H1 (cell line): ENCODE measurements around the gene FIG4. TPM values are rescaled to one million over a fixed set of nuclear protein-coding genes. Genes with fewer than 3 reads are reported as not detected.

Experiments used
- CTCF ChIA-PET: fragments of 300-600 bp; sonication (Branson Sonifier 250); formaldehyde crosslinking; loops from one replicate; lab custom pipeline; 2021; ENCODE audit not compliant: partially characterized antibody; lab: Charles Lee
- POLR2A ChIA-PET: fragments of 300-600 bp; sonication (Branson Sonifier 250); formaldehyde crosslinking; loops from one replicate; lab custom pipeline; 2021; ENCODE audit warnings: inconsistent platforms; ENCODE audit not compliant: partially characterized antibody; lab: Charles Lee
- DNase-seq, 2 experiments: peaks; one replicate each; pipeline versions ENCODE4 v3.0.0 to v3.0.0-alpha.2; 2010 to 2022; ENCODE audit warnings: low spot score in 2 of 2, low read depth in 1 of 2, mixed read lengths in 1 of 2
- FAIRE-seq: peaks from 2 replicates; lab custom pipeline; 2011; peaks lifted over from hg19 to GRCh38; lab: Jason Lieb, UNC
- H2AFZ ChIP-seq: 2 replicates; pipeline ENCODE4 v1.8.1; 2012; ENCODE audit warnings: low read length, inconsistent platforms
- H2AK5ac ChIP-seq: 2 replicates; pipeline ENCODE4 v1.6.1; 2013; ENCODE audit warnings: low read depth, low read length
- H2BK120ac ChIP-seq: replicated peaks from 2 replicates; pipeline ENCODE3; 2013; ENCODE audit warnings: low read depth, low read length, inconsistent platforms
- H2BK12ac ChIP-seq: 2 replicates; pipeline ENCODE4 v1.6.1; 2013; ENCODE audit warnings: low read depth, low read length
- H2BK15ac ChIP-seq: 2 replicates; pipeline ENCODE4 v1.6.1; 2013; ENCODE audit warnings: low read length
- H2BK20ac ChIP-seq: 2 replicates; pipeline ENCODE4 v1.6.1; 2013; ENCODE audit warnings: low read length
- H2BK5ac ChIP-seq: 2 replicates; pipeline ENCODE4 v1.6.1; 2013; ENCODE audit warnings: low read depth, low read length
- H3K14ac ChIP-seq: 2 replicates; pipeline ENCODE4 v1.6.1; 2013; ENCODE audit warnings: inconsistent platforms; ENCODE audit not compliant: insufficient read length
- H3K18ac ChIP-seq: 2 replicates; pipeline ENCODE4 v1.6.1; 2013; ENCODE audit warnings: low read length; ENCODE audit errors: extremely low read depth
- H3K23ac ChIP-seq: 2 replicates; pipeline ENCODE4 v1.6.1; 2013; ENCODE audit warnings: inconsistent platforms; ENCODE audit not compliant: insufficient read length
- H3K23me2 ChIP-seq: 2 replicates; pipeline ENCODE4 v1.6.1; 2013; ENCODE audit warnings: low read depth, low read length
- H3K27ac ChIP-seq: 2 replicates; pipeline ENCODE4 v1.6.1; 2011; ENCODE audit warnings: low read depth, low read length, inconsistent platforms
- H3K27me3 ChIP-seq, 4 experiments: replicated peaks in 1 of 4; 1 replicate in 1 of 4; 2 replicates in 3 of 4; pipeline versions ENCODE4 v1.6.1 to v1.8.1; 2011 to 2013; ENCODE audit warnings: low read length in 3 of 4, mild to moderate bottlenecking in 3 of 4, inconsistent platforms in 2 of 4, mixed read lengths in 2 of 4, moderate library complexity in 1 of 4; ENCODE audit not compliant: control insufficient read depth in 3 of 4, insufficient read depth in 3 of 4; ENCODE audit errors: extremely low read depth in 1 of 4
- H3K36me3 ChIP-seq, 4 experiments: 2 replicates each; pipeline versions ENCODE4 v1.6.1 to v1.8.1; 2011 to 2013; ENCODE audit warnings: mild to moderate bottlenecking in 4 of 4, low read length in 3 of 4, moderate library complexity in 2 of 4, control low read depth in 1 of 4, inconsistent platforms in 1 of 4; ENCODE audit not compliant: insufficient read depth in 4 of 4, control insufficient read depth in 2 of 4
- H3K4ac ChIP-seq: replicated peaks from 2 replicates; pipeline ENCODE3; 2013; ENCODE audit warnings: low read length, low read depth, mixed read lengths, inconsistent platforms; ENCODE audit not compliant: insufficient read length
- H3K4me1 ChIP-seq, 4 experiments: replicated peaks in 1 of 4; 1 replicate in 1 of 4; 2 replicates in 3 of 4; pipeline versions ENCODE4 v1.6.1 to v1.8.1; 2011 to 2013; ENCODE audit warnings: low read length in 3 of 4, inconsistent platforms in 2 of 4, mixed read lengths in 1 of 4; ENCODE audit not compliant: insufficient read depth in 4 of 4, control insufficient read depth in 3 of 4
- H3K4me2 ChIP-seq, 2 experiments: 2 replicates each; pipeline versions ENCODE4 v1.6.1 to v1.8.1; 2011 to 2013; ENCODE audit warnings: low read depth in 2 of 2, low read length in 2 of 2, control low read depth in 1 of 2, inconsistent platforms in 1 of 2, mild to moderate bottlenecking in 1 of 2; ENCODE audit not compliant: insufficient read depth in 1 of 2
- H3K4me3 ChIP-seq, 4 experiments: fragments of 200-600, 300-600 bp in 1 of 4; sonication (generic), shearing (Covaris generic), sonication (Bioruptor Twin) in 1 of 4; 2 replicates each; pipeline versions ENCODE4 v1.5.1 to v1.8.1; 2011 to 2016; ENCODE audit warnings: low read length in 4 of 4, low read depth in 3 of 4, control low read depth in 2 of 4, inconsistent platforms in 2 of 4, mild to moderate bottlenecking in 2 of 4, mixed read lengths in 1 of 4, moderate library complexity in 1 of 4; ENCODE audit not compliant: insufficient read depth in 2 of 4; ENCODE audit errors: extremely low read depth in 1 of 4
- H3K56ac ChIP-seq: replicated peaks from 2 replicates; pipeline ENCODE3; 2013; ENCODE audit warnings: low read depth, mild to moderate bottlenecking, mixed read lengths, low read length, inconsistent platforms; ENCODE audit not compliant: insufficient read length
- H3K79me1 ChIP-seq: 2 replicates; pipeline ENCODE4 v1.6.1; 2013; ENCODE audit warnings: low read depth, low read length, control low read depth
- H3K79me2 ChIP-seq, 2 experiments: 2 replicates each; pipeline versions ENCODE4 v1.6.1 to v1.8.1; 2012 to 2013; ENCODE audit warnings: low read length in 2 of 2, mild to moderate bottlenecking in 2 of 2, inconsistent platforms in 1 of 2; ENCODE audit not compliant: insufficient read depth in 2 of 2, control insufficient read depth in 1 of 2
- H3K9ac ChIP-seq, 4 experiments: replicated peaks in 1 of 4; 1 replicate in 1 of 4; 2 replicates in 3 of 4; pipeline versions ENCODE4 v1.6.1 to v1.8.1; 2011 to 2013; ENCODE audit warnings: low read depth in 3 of 4, low read length in 3 of 4, control low read depth in 2 of 4, mild to moderate bottlenecking in 2 of 4, moderate library complexity in 2 of 4, inconsistent platforms in 1 of 4; ENCODE audit errors: extremely low read depth in 1 of 4
- H3K9me3 ChIP-seq, 2 experiments: 2 replicates each; pipeline versions ENCODE4 v1.6.1 to v1.8.1; 2012 to 2013; ENCODE audit warnings: mild to moderate bottlenecking in 2 of 2, moderate library complexity in 2 of 2, control low read depth in 1 of 2, inconsistent platforms in 1 of 2, low read depth in 1 of 2, low read length in 1 of 2, mixed read lengths in 1 of 2; ENCODE audit not compliant: insufficient read depth in 2 of 2
- H4K20me1 ChIP-seq, 2 experiments: replicated peaks in 1 of 2; 2 replicates each; pipeline versions ENCODE3 to v1.8.1; 2011 to 2013; ENCODE audit warnings: inconsistent platforms in 2 of 2, low read length in 2 of 2, mild to moderate bottlenecking in 1 of 2; ENCODE audit not compliant: insufficient read depth in 2 of 2, control insufficient read depth in 1 of 2
- H4K5ac ChIP-seq: 2 replicates; pipeline ENCODE4 v1.6.1; 2013; ENCODE audit warnings: low read length, low read depth, mixed read lengths, inconsistent platforms; ENCODE audit not compliant: insufficient read length
- H4K8ac ChIP-seq: 2 replicates; pipeline ENCODE4 v1.8.0; 2013; ENCODE audit warnings: mild to moderate bottlenecking, moderate library complexity, low read length, inconsistent platforms; ENCODE audit not compliant: insufficient read depth; ENCODE audit errors: extremely low read depth
- H4K91ac ChIP-seq: replicated peaks from 2 replicates; pipeline ENCODE3; 2013; ENCODE audit warnings: low read length, mixed read lengths, inconsistent platforms; ENCODE audit not compliant: insufficient read length
- ATF3 ChIP-seq: IDR thresholded peaks from 2 replicates; pipeline ENCODE4 v1.6.1; 2011; ENCODE audit warnings: low read depth, mild to moderate bottlenecking, low read length; ENCODE audit not compliant: insufficient read depth
- BCL11A ChIP-seq, 2 experiments: IDR thresholded peaks; one replicate each; pipeline ENCODE4 v1.6.1; 2011; ENCODE audit warnings: low read depth in 2 of 2, low read length in 2 of 2, mild to moderate bottlenecking in 2 of 2
- CEBPB ChIP-seq: IDR thresholded peaks from 2 replicates; pipeline ENCODE4 v1.6.1; 2012; ENCODE audit warnings: low read depth, low read length
- EZH2 ChIP-seq: fragments of 200-600 bp; sonication (generic); IDR thresholded peaks from 2 replicates; pipeline ENCODE4 v1.7.1; 2012; ENCODE audit warnings: low read depth, mild to moderate bottlenecking, moderate library complexity, low read length, inconsistent platforms; ENCODE audit not compliant: severe bottlenecking
- GABPA ChIP-seq: IDR thresholded peaks from 2 replicates; pipeline ENCODE4 v1.6.1; 2011; ENCODE audit warnings: mild to moderate bottlenecking, low read length, moderate library complexity, borderline replicate concordance; ENCODE audit not compliant: insufficient read depth
- GTF2F1 ChIP-seq: IDR thresholded peaks from 2 replicates; pipeline ENCODE4 v1.6.1; 2012; ENCODE audit warnings: low read depth, low read length, improper control_type of control experiment, borderline replicate concordance
- KDM4A ChIP-seq: IDR thresholded peaks from one replicate; pipeline ENCODE4 v1.7.1; 2012; ENCODE audit warnings: low read depth, mild to moderate bottlenecking, moderate library complexity, low read length, inconsistent platforms; ENCODE audit not compliant: severe bottlenecking
- KDM5A ChIP-seq: fragments of 200-600 bp; IDR thresholded peaks from 2 replicates; pipeline ENCODE4 v1.7.1; 2012; ENCODE audit warnings: mild to moderate bottlenecking, low read length, inconsistent platforms, mixed read lengths
- NRF1 ChIP-seq: IDR thresholded peaks from 2 replicates; pipeline ENCODE4 v1.6.1; 2011; ENCODE audit warnings: mild to moderate bottlenecking, low read depth, low read length, improper control_type of control experiment
- POLR2A ChIP-seq, 2 experiments: IDR thresholded peaks; 1 replicate in 1 of 2; 2 replicates in 1 of 2; pipeline ENCODE4 v1.6.1; 2011; ENCODE audit warnings: low read depth in 2 of 2, low read length in 2 of 2, mild to moderate bottlenecking in 2 of 2; ENCODE audit errors: control extremely low read depth in 1 of 2
- polyA plus RNA-seq, 7 experiments: library from polyadenylated mRNA; depleted of rRNA in 3 of 7; stranded (reverse) in 5 of 7; unstranded in 2 of 7; fragments of >200 nt in 5 of 7; fragments of 200-250 nt in 2 of 7; gene quantifications; 1 replicate in 5 of 7; 2 replicates in 1 of 7; 4 replicates in 1 of 7; pipeline versions ENCODE4 v1.2.1 to v1.2.3, GENCODE V29; 2011 to 2013; ENCODE audit warnings: missing spikeins in 2 of 7, mixed read lengths in 2 of 7
- total RNA-seq: library from RNA; stranded (reverse); fragmentation: NEBNext Ultra II Directional; extraction: Animal tissue kit (Norgen Biotek cat#: 25700); gene quantifications from 2 replicates; pipeline ENCODE4 v1.2.1, GENCODE V29; 2021

Gene FIG4
- total and polyA plus RNA-seq, 2 of the 8 experiments (the other 6 are each of a cell fraction or from before 2014, with no cell fraction given), result 11.8 to 21.9 TPM

- no peak overlapping the region for H4K91ac ChIP-seq
- no peaks in the 10 kb centered on the region for H3K23me2 ChIP-seq
- no peak overlapping the region for H3K4me3 ChIP-seq
- no peak for DNase-seq
- no peak for TF ChIP-seq POLR2A (IDR thresholded peaks at IDR 0.05; ENCODE audit: control extremely low read depth in 1 of 2, low read depth in 2 of 2, low read length in 2 of 2)
- TF ChIP-seq GTF2F1, result no peak
- TF ChIP-seq KDM4A, result no peak
- no peak for TF ChIP-seq KDM5A
- TF ChIP-seq NRF1, result no peak
- TF ChIP-seq BCL11A (IDR thresholded peaks at IDR 0.05; ENCODE audit: low read depth in 2 of 2, low read length in 2 of 2), result no peak
- no peak for TF ChIP-seq CEBPB
- no peak for TF ChIP-seq ATF3
- TF ChIP-seq GABPA, result no peak
- no peak for TF ChIP-seq EZH2
- TF ChIP-seq, all 59 proteins: peak for 0
- H3K56ac ChIP-seq, result no peak overlapping the region
- H2BK5ac ChIP-seq, result no peak overlapping the region
- H4K5ac ChIP-seq, result no peak overlapping the region
- H3K9me3 ChIP-seq, result no peaks in the 10 kb centered on the region
- H3K4me1 ChIP-seq, result no peaks in the 10 kb centered on the region
- H3K79me1 ChIP-seq, result no peaks in the 10 kb centered on the region
- no peaks in the 10 kb centered on the region for H4K20me1 ChIP-seq
- H3K4ac ChIP-seq, result no peak overlapping the region
- H3K9ac ChIP-seq, result no peak overlapping the region
- no peaks in the 10 kb centered on the region for H3K79me2 ChIP-seq
- H3K36me3 ChIP-seq, result no peaks in the 10 kb centered on the region
- H2BK120ac ChIP-seq, result no peak overlapping the region
- H4K8ac ChIP-seq, result no peak overlapping the region
- no peak overlapping the region for H3K27ac ChIP-seq
- H2BK15ac ChIP-seq, result no peak overlapping the region
- H2AK5ac ChIP-seq, result no peak overlapping the region
- no peak overlapping the region for H2BK12ac ChIP-seq
- POLR2A ChIA-PET, result interaction anchor here (0.8 kb wide), 1 partner anchor 19 kb away, joined by 3 read pairs; no protein-coding TSS in a partner anchor
- H3K14ac ChIP-seq, result no peak overlapping the region
- no peaks in the 10 kb centered on the region for H3K27me3 ChIP-seq
- H2AFZ ChIP-seq, result no peak overlapping the region
- H3K23ac ChIP-seq, result no peak overlapping the region
- H3K18ac ChIP-seq, result no peak overlapping the region
- no peak overlapping the region for H2BK20ac ChIP-seq
- no peak overlapping the region for H3K4me2 ChIP-seq
- FAIRE-seq, result no peak
- CTCF ChIA-PET, result no interaction called here
Observed at GRCh38 chr6:109672839-109673238, 18.3 kb upstream of the FIG4 start.
